22Rv1 (cell line): Measurements from ENCODE around the gene TRIM59.

Source experiments
- CTCF ChIP-seq: fragments of 450-650 bp; IDR thresholded peaks from 2 replicates; pipeline ENCODE4 v1.5.1; 2017; ENCODE audit warnings: mild to moderate bottlenecking
- ZFX ChIP-seq: fragments of 450-650 bp; IDR thresholded peaks from 2 replicates; pipeline ENCODE4 v1.6.1; 2017; ENCODE audit warnings: antibody characterized with exemption, borderline replicate concordance

GRCh38 chr3:160437083-160437455 is 12.5 kb downstream of the TRIM59 start:
- TF ChIP-seq CTCF (no peak), ZFX (no peak)
